Renal cortex interstitium (tissue), 15 donors: Measurements from ENCODE around the gene PA2G4. TPM values are rescaled to one million over a fixed set of nuclear protein-coding genes. Genes with fewer than 3 reads are reported as not detected.
"Not testable (repeated sequence)": the region's sequence is repeated elsewhere in the genome, so short reads cannot be mapped to it uniquely, and the experiment has no call there.

Experiments
- DNase-seq, 11 donors: peaks; one replicate each; pipeline ENCODE4 v3.0.0-alpha.2; 2013; ENCODE audit warnings: low read depth in 9 of 11, low spot score in 4 of 11; ENCODE audit errors: extremely low read depth in 1 of 11
- long read RNA-seq, 16 experiments: transcript quantifications; one replicate each; lab custom pipeline, GENCODE V29; 2026
- polyA plus RNA-seq, 3 donors: library from polyadenylated mRNA; unstranded; fragments of 120-200 nt; gene quantifications; one replicate each; pipeline ENCODE4 v1.2.1, GENCODE V29; 2013; ENCODE audit not compliant: insufficient read length in 3 of 3

Gene PA2G4
- polyA plus RNA-seq: 100 to 1,000 TPM; 138 to 175 (median 171) TPM
- long read RNA-seq, donor 1, transcript PA2G4-201 (13 exons, 2,577 nt): major isoform, 21 of 64 reads
- long read RNA-seq, donor 1, partial matches to known transcripts: 43 of 64 reads
- long read RNA-seq, donor 1, other reads (novel, unspliced or antisense): 0 of 64 reads
- long read RNA-seq, donor 2, transcript PA2G4-201 (13 exons, 2,577 nt): major isoform, 13 of 80 reads
- long read RNA-seq, donor 2, partial matches to known transcripts: 66 of 80 reads
- long read RNA-seq, donor 2, other reads (novel, unspliced or antisense): 0 of 80 reads
- long read RNA-seq, donor 3, transcript PA2G4-201 (13 exons, 2,577 nt): major isoform, 43 of 135 reads
- long read RNA-seq, donor 3, partial matches to known transcripts: 81 of 135 reads
- long read RNA-seq, donor 3, other reads (novel, unspliced or antisense): 11 of 135 reads
- long read RNA-seq, donor 4, transcript PA2G4-201 (13 exons, 2,577 nt): major isoform, 36 of 90 reads
- long read RNA-seq, donor 4, partial matches to known transcripts: 40 of 90 reads
- long read RNA-seq, donor 4, other reads (novel, unspliced or antisense): 12 of 90 reads
- long read RNA-seq, donor 5: 0 reads
- long read RNA-seq, donor 6, transcript PA2G4-201 (13 exons, 2,577 nt): major isoform, 22 of 120 reads
- long read RNA-seq, donor 6, partial matches to known transcripts: 98 of 120 reads
- long read RNA-seq, donor 6, other reads (novel, unspliced or antisense): 0 of 120 reads
- long read RNA-seq, donor 7, transcript PA2G4-201 (13 exons, 2,577 nt): major isoform, 27 of 205 reads
- long read RNA-seq, donor 7, partial matches to known transcripts: 168 of 205 reads
- long read RNA-seq, donor 7, other reads (novel, unspliced or antisense): 10 of 205 reads
- long read RNA-seq, donor 8, transcript PA2G4-201 (13 exons, 2,577 nt): major isoform, 39 of 281 reads
- long read RNA-seq, donor 8, partial matches to known transcripts: 233 of 281 reads
- long read RNA-seq, donor 8, other reads (novel, unspliced or antisense): 9 of 281 reads
- long read RNA-seq, donor 9, transcript PA2G4-201 (13 exons, 2,577 nt): major isoform, 29 of 89 reads
- long read RNA-seq, donor 9, partial matches to known transcripts: 47 of 89 reads
- long read RNA-seq, donor 9, other reads (novel, unspliced or antisense): 13 of 89 reads
- long read RNA-seq, donor 10, transcript PA2G4-201 (13 exons, 2,577 nt): major isoform, 32 of 151 reads
- long read RNA-seq, donor 10, partial matches to known transcripts: 111 of 151 reads
- long read RNA-seq, donor 10, other reads (novel, unspliced or antisense): 7 of 151 reads
- long read RNA-seq, donor 11, transcript PA2G4-201 (13 exons, 2,577 nt): major isoform, 37 of 65 reads
- long read RNA-seq, donor 11, partial matches to known transcripts: 27 of 65 reads
- long read RNA-seq, donor 11, other reads (novel, unspliced or antisense): 0 of 65 reads
- long read RNA-seq, donor 12, partial matches to known transcripts: 28 of 30 reads
- long read RNA-seq, donor 12, other reads (novel, unspliced or antisense): 0 of 30 reads
- long read RNA-seq, donor 13: 0 reads
- long read RNA-seq, donor 14, transcript PA2G4-201 (13 exons, 2,577 nt): major isoform, 31 of 83 reads
- long read RNA-seq, donor 14, partial matches to known transcripts: 42 of 83 reads
- long read RNA-seq, donor 14, other reads (novel, unspliced or antisense): 10 of 83 reads
- long read RNA-seq, donor 15, transcript PA2G4-201 (13 exons, 2,577 nt): major isoform, 21 of 34 reads
- long read RNA-seq, donor 15, partial matches to known transcripts: 13 of 34 reads
- long read RNA-seq, donor 15, other reads (novel, unspliced or antisense): 0 of 34 reads
- long read RNA-seq, donor 16, transcript PA2G4-201 (13 exons, 2,577 nt): major isoform, 129 of 303 reads
- long read RNA-seq, donor 16, partial matches to known transcripts: 150 of 303 reads
- long read RNA-seq, donor 16, other reads (novel, unspliced or antisense): 24 of 303 reads

DNA sequence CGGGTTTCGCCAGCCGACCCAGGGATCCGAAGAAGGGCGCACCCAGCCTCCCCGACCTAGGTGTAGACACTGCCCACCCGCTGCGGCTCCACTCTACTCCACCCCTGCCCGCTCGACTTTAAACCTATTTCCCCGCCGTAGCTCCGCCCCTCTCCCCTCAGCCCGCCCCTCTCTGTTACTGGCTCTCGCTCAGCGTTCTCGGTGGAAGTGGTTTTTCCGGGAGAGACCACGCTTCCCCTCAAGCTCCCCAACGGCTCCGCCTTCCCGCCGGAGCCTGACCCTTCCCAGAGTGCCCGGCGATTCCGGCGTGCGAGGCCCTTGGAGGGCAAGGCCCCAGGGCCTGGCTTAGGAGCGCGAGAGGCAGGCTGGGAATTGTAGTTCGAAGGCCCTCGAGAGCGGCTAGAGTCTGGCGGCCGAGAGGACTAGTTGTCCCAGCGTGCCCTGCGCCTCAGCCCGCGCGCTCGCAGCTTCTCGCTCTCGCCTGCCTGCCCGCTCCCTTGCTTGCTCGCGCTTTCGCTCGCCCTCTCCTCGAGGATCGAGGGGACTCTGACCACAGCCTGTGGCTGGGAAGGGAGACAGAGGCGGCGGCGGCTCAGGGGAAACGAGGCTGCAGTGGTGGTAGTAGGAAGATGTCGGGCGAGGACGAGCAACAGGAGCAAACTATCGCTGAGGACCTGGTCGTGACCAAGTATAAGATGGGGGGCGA lies at the start of gene PA2G4:
Gene PA2G4 (plus strand): TSS at position 451 of the 706 bp plus-strand sequence. CDS start 179 bp downstream, at position 630.
- peak; percentile 93 to 99 (median 98) for DNase-seq

DNA sequence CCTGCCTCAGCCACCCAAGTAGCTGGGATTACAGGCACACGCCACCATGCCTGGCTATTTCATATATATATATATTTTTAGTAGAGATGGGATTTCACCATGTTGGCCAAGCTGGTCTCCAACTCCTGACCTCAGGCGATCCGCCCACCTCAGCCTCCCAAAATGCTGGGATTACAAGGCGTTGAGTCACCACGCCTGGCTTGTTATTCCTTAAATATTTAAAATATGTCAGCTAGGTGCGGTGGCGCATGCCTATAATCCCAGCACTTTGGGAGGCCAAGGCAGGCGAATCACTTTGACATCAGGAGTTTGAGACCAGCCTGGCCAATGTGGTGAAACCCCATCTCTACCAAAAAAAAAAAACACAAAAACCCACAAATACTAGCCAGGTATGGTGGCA lies 44.4 kb upstream of the PA2G4 start:
- DNase-seq: not testable (repeated sequence)

DNA sequence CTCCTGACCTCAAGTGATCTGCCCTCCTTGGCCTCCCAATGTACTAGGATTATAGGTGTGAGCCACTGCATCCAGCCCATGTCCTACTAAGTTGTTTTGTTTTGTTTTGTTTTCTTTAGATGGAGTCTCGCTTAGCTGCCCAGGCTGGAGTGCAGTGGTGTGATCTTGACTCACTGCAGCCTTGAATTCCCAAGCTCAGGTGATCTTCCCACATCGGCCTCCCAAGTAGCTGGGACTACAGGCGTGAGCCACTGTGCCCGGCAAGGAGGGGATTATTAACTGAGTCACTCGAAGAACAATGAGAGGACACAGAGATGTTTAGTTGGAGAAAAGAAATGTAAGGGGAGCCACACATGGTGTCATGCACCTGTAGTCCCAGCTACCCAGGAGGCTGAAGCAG lies 42.4 kb upstream of the PA2G4 start:
- DNase-seq: no peak

DNA sequence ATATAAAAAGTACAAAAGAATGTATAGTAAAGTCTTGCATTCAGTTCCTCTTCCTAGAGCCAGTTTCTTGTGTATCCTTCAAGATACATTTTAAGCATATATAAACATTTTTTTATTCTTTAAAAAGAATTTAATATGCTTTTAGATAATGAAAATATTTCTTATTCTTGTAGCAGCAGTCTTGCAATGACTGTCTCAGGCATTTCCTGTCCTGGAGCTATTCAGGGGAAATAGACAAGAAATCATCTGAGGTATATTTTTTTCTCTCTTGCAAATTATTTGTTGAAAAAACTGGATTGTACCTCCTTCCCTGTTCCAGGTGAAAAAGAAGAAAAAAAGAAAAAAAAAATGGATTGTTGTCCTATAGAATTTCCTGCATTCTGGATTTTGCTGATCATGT lies 41.4 kb upstream of the PA2G4 start:
- DNase-seq: no peak

DNA sequence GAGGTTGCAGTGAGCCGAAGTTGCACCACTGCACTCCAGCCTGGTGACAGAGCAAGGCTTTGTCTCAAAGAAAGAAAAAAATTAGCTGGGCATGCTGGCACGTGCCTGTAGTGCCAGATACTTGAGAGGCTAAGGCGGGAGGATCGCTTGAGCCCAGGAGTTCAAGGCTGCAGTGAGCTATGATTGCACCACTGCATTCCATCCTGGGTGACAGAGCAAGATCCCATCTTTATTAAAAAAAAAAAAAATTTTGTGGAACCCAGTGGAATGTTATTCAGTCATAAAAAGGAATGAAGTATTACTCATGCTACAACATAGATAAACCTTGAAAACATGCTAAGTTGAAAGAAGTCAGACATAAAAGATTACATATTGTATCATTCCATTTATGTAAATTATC lies 32.7 kb upstream of the PA2G4 start:
- DNase-seq: no peak

DNA sequence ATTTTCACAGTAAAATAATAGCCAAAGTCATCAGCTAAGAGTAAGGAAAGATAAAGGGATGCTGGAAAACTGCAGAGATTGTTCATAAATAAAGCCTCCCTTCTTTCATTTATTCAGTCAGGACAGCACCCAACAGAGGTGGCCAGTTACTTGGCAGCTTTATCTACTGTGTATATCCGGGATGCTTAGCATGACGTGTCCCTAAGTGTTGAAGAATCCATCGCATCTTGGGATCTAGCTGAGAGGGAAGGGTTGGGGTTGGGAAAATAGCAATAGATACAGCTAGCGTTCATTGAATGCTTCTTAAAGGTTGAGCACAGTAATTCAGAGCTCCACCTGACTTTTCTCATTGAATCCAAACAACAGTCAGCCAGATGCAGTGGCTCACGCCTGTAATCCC lies 30.0 kb upstream of the PA2G4 start:
- DNase-seq: no peak

DNA sequence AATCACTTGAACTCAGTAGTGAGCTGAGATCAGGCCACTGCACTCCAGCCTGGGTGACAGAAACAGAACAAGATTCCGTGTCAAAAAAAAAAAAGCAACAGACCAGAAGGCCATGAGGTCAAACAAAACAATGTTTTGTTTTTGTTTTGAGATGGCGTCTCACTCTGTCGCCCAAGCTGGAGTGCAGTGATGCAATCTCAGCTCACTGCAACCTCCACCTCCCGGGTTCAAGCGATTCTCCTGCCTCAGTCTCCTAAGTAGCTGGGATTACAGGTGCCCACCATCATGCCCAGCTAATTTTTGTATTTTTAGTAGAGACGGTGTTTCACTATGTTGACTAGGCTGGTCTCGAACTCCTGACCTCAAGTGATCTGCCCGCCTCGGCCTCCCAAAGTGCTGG lies 26.4 kb upstream of the PA2G4 start:
- DNase-seq: not testable (repeated sequence)

DNA sequence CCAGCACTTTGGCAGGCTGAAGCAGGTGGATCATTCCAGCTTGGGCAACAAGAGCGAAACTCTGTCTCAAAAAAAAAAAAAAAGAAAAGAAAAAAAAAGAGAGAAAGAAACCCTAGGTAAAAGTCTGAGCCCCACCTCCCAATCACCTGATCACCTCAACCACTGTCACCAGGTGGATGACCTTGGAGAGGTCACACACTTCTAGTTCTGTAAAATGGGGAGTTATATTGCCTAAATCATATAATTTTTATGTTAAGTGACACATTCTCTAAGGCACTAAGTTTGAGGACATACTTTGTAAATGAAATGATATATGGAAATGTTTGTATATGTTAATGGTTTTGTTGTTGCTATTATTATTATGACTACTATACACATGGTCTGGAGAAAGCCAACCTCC lies 25.9 kb upstream of the PA2G4 start:
- no peak for DNase-seq

DNA sequence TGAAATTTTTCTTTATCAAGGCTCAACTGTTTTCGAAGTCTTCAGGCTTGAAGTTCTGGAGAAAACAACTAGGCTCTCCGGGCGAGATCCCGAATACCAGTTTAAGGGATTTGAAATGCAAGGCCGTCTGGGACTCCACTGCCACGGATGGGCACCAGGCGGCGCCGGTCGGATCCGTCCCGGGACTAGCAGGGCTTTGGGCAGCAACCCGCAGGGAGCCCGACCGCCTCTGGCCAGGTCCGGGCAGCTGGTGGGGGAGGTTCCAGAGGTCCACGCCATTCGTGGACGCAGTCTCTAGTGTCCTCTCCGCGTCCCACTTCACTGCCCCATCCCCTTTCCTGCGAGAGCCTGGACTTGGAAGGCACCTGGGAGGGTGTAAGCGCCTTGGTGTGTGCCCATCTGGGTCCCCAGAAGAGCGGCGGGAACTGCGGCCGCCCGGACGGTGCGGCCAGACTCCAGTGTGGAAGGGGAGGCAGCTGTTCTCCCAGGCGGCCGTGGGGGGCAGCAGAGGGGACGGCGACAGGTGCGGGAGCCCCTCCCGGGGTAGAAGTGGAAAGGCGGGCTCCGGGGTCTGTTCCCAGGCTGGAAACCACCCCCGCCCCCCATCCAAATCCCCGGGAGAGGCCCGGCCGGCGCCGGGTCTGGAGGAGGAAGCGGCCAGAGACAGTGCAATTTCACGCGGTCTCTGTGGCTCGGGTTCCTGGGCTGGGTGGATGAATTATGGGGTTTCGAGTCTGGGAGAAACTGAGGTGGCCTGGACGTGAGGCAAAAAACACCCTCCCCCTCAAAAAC lies 25.2 kb upstream of the PA2G4 start:
- peak; percentile 60 to 78 (median 71) for DNase-seq

DNA sequence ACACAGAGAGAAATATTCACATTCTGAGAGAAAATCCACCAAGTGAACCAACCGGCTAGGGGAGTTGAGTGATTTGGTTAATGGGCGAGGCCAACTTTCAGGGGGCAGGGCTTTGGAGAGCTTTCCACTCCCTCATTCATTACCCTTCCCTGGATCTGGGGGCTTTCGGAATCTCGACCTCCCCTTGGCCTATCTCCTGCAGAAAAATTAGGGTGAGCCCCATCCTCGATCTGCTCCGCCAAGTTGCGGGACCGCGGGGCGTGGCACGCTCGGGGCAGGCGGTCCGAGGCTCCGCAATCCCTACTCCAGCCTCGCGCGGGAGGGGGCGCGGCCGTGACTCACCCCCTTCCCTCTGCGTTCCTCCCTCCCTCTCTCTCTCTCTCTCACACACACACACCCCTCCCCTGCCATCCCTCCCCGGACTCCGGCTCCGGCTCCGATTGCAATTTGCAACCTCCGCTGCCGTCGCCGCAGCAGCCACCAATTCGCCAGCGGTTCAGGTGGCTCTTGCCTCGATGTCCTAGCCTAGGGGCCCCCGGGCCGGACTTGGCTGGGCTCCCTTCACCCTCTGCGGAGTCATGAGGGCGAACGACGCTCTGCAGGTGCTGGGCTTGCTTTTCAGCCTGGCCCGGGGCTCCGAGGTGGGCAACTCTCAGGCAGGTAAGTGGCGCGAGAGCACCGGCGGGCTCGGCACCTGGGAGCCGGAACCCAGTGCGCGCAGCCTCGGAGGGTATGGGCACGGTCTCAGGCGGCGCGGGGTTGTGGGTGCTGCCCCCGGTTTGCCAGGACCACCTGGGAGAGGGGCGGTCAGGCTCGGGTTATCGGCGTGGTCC lies 24.4 kb upstream of the PA2G4 start, which contains the start of gene ERBB3:
Gene ERBB3 (plus strand): TSS at position 443 of the 833 bp plus-strand sequence. CDS start 136 bp downstream, at position 579.
- DNase-seq: peak in 9 of 11 donors; percentile 51 to 86 (median 64)

DNA sequence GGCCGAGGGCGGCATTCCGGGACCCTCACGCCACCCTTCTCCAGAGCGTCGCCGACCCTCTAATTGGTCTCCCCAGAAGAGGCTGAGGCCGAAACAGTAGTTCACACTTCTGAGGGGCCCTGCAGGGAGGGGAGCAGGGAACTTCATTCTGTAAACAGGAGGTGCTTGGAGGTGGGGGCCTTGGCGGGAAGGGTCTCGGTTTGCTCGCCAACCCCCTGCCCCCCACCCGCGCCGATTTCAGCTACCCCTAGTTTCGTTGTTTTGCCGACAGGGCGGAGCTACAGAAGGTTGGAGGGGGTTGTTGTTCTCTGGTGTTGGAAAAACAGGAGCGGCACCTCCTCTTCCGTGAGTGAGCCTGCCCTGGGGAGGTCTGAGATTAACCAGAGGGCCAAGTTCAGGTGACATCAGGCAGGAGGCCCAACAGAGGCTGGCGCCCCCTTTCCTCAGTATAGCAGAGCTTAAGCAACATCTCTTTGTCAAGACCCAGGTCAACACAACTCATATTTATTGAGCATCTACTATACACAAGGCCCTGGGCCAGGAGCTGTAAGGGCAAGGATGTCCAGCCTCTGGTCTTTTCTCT lies 23.7 kb upstream of the PA2G4 start:
- DNase-seq: peak in 1 of 11 donors; percentile 40

DNA sequence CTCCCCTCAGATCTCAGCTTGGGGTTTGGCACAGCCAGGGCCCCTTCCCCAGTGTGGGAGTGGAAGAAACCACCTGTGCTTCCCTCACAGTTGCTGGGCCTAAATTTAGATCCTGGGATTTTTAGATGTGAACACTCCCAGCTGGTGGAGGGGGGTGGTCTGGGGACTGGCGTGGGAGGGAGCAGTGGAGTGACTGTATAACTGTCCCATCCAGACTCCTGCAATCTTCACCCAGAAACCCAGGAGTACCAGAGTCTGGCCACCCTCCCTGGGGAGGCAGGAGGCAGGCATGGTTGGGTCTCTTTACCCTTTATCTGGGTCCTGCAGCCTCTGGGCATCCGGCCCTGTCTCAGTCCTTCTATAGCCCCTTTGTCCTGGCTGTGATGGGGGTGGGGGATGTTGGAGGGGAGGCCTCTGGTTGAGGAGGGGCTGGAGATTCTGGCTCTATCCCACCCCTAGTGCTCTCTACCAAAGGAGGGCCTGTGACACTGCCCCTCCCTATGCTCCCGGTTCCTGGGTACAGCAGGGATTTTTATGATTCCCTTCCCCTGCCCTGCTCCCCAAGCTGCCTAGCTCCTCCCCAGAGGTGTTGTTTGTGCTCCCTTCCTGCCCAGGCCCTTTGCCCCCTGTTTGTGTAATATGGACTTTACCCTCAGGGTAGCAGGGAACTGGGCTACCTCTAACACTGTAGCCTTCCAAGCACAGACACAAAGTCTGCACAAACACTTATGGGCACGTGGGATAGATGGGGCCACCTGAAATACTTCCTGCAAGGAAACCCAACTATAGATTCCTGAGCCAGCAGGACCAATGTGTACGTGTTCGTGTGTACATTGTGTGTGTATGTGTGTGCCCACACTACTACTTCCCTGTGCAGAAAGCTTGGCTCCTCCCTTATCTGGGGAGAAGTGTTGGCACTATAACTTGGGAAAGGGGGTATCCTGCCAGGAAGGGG lies 22.7 kb upstream of the PA2G4 start:
- DNase-seq: no peak

DNA sequence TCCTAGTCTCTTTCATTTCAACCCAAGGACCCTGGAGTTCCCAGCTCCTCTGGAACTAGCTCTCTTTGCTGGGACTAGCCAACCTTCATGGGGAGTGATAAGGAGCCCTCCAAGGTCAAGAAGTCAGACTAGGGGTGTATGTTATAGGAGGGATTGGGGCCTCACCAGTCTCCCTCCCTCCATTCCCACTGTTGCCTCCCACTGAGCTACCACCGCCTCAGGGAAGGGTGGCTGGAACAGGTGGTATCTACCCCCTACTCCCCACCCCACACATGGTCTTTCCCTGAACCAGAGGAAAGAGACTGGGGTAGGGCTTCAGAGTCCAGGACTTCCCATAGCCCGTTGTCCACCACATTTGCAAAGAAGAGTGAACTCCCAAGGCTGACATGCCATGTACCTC lies 22.0 kb upstream of the PA2G4 start:
- no peak for DNase-seq

DNA sequence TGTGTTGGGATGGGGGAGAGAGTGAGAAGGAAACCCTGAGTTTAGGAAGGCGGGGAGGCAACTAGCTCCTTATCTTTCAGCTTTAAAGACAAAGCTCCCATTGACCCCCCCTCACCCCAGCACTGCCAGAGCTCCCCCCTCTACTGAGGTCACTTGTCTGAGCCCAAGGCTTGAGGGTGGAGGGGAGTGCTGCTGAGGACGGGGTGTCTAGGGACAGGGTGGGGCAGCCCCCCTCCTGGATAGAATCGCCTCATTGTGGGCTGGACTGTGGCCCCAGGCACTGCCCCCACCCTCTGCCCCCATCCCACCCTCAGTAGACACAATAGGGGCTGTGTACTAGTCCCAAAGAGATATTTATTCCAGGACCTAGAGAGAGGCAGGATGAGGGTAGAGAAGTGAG lies 21.4 kb upstream of the PA2G4 start:
- no peak for DNase-seq
